Stimulated activated CD4-positive, alpha-beta T cell treated with anti-CD3 and anti-CD28 coated beads, Interleukin-12 subunit alpha, Interleukin-12 subunit beta, amount 100 ng/mL, for 24 hours (primary cell): Measurements from ENCODE around the gene EID2B.
A peak's percentile ranks its signal among the peaks of the same experiment; 100 is the strongest.

Experiments
- DNase-seq, 2 experiments: peaks; one replicate each; pipeline ENCODE4 v3.0.0-alpha.2; 2020; ENCODE audit warnings: low read depth in 2 of 2

The EID2B gene, protein sequence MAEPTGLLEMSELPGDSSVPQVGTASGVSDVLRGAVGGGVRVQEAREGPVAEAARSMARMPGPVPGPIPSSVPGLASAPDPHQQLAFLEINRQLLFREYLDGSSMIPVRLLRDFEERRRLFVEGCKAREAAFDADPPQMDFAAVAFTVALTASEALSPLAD

DNA sequence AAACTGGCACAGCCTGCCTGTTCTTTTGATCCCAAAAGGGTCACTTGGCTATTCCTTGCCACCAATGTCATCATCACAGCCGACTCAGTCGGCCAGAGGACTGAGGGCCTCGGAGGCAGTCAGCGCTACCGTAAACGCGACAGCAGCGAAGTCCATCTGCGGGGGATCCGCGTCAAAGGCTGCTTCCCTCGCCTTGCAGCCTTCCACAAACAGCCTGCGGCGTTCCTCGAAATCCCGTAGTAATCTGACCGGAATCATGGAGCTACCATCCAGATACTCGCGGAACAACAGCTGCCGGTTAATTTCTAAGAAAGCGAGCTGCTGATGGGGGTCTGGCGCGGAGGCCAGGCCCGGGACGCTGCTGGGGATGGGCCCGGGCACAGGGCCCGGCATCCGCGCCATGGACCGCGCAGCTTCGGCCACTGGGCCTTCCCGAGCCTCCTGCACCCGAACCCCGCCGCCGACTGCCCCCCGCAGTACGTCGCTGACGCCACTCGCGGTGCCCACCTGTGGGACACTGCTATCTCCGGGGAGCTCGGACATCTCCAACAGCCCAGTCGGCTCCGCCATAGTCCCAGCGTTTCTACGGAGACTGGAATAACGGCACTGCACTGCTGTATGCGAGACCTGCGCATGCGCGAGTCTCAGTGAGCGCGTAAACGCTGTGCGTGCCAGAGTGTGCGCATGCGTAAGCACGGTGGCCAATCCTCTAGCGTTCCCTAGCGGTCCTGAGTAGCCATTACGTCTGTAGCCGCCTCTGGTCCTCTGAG lies at the start of gene EID2B:
TSS of gene EID2B (minus strand) at position 620 of the 770 bp plus-strand sequence. CDS start at position 570, 50 bp downstream.
- peak; percentile 91 to 92 for DNase-seq

DNA sequence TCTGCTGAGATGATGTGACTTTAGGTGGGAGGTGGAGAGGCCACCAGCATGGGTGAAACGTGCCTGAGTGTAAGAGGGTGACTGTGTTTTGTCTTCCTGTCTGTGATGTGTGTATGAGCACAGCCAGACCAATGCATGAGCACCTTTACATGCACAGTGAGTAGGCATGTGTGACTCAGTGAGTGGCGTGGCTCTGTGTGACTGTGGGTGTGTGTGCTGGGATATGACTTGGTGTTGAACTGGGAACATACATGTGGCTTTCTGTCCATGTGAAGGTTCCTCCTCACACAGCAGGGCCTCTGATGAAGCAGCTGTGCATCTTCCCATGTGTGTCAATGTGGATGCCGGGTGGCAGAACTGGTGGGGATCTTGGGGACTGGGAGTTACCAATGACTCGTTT lies 49.8 kb upstream of the EID2B start:
- DNase-seq, result no peak

DNA sequence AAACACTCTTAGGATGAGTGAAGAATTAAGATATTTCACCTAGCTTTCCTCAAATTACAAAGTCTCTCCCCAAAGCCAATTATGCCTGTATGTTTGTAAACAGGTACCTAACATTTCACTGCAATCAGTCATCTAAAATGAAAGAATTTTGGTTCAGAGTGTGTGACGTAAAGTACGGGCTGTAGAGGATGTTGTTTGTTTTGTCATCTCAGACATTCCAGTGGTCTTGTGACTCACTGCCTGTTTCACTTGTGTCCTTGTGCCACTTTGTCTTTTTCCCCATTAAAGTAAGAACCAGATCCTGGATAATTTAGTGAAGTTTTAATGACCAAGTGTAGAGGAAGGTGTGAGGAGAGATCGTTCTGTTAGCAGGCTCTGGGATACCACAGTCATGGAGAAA lies 36.0 kb upstream of the EID2B start:
- no peak for DNase-seq

DNA sequence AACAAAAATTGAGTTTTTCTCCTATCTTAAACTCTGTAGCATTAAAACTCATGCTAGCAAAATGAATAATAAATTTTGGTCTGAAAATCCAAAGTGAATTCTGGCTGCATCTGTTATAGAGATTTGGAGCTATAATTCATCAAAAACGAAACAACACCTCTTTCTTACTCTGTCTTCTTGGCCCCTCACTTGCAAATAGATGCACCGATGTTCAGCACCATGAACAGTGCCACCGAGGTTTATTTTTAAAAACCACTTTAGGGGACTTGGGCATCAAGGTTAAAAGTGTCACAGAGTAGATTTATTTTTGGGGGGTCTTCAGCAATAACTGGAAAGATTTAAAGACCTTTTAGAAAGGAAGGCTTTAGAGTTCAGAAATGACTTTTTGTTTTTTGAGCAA lies 33.4 kb upstream of the EID2B start:
- DNase-seq, result no peak

DNA sequence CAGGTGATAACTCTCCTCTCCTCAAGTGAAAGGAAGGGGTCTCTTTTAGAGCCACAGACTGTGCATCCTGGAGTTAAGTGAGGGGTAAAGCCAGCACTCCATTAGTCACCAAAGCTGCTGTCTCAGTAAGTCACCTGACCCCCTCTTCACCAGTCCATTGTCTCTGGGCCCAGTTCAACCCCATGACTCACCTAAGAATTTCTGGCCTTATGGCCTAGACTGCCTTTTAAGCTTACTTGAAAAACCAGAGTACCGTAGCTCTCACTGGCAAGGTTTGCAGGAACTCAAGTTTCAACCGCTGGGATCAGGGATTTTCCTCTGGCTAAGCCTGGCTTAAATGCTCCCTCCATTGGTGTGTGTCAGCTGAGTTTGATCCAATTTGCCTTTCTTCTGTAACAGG lies 30.8 kb upstream of the EID2B start:
- DNase-seq, result no peak

DNA sequence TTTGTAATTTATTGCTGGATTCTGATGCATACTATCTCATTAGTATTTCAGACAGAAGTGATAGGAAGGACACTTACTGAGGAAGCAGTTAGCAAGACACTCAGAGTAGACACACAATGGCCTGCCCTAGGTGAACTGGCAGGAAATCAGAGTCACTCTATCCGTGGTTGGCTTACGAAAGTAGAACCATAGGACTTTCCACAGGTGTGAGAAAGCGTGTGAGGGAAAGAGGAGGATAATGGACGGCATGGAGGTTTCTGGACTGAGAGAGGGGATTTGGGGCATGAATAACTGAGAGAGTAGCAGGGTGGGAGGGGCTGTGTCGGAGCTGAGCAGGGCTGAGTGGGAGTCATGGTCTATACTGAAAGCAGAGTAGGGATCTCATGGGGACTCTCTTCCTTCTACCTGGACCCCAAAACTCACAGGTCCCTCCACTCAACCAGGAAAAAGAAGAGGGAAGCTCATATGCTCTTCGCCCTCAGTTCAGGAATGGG lies 26.0 kb upstream of the EID2B start:
- DNase-seq, result no peak

DNA sequence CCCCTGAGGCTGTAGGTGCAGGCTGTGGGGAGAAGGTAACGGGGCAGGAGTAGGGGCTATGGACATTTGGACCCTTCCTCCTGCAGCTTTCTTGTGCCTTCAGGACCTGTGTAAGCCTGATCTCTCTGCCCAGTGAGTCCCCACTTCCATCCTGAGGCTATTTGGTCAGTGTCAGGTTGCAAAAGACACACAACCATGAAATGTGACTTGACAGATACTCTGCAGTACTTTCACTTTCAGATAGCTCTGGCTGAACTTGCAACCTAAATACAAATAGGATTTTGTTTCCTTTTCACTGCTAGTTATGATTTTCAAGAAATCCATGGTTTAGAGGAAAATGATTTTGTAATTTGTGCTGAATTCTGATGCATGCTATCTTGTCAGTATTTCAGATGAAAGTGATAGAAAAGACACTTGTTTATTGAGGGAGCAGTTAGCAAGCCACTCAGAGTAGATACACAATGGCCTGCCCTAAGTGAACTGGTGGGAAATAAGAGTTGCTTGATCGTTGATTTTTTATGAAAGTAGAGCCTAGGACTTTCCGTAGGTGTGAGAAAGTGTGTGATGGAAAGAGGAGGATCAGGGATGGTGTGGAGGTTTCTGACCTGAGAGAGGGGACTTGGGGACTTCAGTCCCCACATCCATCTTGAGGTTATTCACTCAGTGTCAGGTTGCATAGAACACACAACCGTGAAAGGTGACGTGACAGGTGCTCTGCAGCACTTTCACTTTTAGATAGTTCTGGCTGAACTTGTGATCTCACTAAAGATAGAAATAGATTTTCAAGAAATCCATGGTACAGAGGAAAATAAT lies 25.4 kb upstream of the EID2B start:
- no peak for DNase-seq

DNA sequence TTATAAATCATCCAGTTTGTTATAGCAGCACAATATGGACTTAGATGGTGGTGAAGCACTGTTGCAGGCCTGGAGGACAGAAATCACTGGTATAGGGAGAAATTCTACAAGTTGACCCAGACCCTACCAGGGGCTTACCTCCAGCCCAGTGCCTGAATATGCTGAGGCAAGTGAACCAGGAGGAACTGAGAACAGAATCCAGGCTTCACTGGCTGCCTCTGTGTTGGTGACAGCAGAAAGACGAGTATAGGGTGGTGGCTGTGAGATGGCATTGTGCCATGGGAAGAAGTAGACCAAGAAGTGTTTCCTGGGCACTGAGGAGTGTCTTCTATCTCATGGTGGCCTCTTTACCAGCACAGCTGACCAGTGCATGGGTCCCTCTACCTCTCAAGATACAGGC lies 23.2 kb upstream of the EID2B start:
- no peak for DNase-seq

DNA sequence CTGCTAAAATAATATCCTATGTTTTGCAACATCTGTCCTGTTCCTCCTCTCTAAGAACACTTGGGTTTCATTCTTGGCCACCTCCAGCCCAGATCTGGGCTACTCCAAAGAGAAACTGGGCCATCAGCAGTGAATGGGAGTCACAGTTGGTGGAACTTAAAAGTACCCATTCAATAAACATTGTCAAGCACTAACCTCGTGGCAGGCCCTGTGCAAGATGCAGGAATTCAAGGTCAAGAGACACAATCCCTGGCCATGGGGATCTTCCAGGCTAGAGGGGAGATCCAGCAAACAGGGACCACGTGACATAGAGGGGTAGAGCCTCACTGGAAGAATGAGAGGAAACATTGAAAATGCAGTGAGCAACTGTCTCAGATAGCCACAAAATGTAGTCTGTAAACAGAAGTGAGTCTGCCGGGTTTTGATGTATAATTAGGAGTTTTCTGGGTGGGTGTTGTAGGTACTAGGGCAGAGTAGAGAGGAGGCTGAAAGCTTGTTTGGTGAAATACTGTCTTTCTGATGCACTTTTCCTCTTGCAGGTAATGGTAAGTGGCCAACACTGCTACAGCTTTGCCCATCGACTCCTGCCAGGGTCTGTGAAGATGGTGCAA lies 22.2 kb upstream of the EID2B start:
- no peak for DNase-seq

DNA sequence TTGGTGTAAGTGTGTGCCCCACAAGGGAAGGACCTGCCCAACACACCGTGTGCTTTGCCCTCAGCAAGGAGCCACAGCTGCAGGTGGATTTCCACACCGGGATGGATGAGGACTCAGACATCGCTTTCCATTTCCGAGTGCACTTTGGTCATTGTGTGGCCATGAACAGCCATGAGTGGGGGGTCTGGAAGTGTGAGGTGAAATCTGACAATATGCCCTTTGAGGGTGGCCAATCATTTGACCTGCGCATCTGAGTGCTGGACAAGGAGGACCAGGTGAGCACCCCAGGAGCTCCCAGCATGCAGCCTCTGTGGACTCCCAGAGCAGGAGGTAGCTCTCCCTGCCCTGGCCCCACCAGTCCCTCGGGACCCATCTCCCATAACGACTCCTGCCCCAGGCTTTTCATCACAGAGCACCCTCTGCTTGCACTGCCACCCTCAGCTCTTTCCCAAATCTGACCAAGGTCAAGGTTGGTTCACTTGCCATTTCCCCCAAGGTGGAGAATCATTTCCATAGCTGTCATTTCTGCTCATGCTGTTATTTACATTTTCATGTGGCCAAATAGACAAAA lies 20.5 kb upstream of the EID2B start:
- DNase-seq, result no peak

DNA sequence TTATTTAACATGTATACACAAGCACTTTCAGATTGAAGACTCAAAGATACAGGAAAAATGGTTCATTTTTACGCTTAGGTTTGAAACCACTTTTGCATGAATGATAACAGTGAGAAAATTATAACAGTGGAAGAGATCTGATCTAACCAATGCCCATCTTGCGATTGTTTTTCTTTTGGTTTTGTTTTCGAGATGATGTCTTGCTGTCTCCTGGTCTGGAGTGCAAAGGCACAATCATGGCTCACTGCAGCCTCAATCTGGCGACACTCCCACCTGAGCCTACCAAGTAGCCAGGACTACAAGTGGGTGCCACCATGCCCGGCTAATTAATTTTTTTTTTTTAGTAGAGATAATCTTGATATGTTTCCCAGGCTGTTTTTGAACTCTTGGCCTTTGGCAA lies 17.5 kb upstream of the EID2B start:
- no peak for DNase-seq

DNA sequence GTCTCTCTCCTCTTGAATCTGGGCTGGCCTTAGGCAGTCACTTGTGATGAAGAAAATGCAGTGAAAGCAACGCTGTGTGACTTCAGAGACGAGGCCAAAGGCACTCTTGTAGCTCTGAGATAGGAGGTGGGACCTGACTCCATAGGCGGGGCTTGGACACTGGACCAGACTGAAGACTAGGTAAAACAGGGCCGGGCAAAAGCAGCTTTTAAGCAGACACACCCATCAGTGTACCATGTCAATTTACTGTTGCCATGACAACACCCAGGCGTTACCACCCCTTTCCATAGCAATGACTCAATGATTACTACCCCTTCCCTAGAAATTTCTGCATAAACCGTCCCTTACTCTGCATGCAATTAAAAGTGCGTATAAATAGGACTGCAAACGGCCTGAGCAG lies 13.9 kb upstream of the EID2B start:
- DNase-seq, result no peak

DNA sequence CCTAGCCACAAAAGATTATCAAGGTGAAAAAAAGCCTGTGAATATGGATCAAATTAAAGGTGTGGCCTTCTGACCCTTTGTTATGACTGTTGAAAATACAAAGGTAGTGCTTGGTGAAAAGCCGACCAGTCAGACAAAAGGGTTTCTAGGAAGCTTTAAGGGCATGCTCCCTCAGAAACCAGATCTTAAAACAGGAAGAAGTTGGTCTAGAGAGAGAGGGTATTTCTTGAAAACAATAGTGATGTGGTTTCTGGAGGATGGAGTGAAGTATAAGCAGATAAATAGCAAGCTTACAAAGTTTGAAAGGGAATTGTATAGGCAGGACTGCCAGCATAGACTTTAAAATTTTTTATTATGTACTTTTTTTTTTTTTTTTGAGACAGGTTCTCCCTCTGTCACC lies 12.3 kb upstream of the EID2B start:
- no peak for DNase-seq

DNA sequence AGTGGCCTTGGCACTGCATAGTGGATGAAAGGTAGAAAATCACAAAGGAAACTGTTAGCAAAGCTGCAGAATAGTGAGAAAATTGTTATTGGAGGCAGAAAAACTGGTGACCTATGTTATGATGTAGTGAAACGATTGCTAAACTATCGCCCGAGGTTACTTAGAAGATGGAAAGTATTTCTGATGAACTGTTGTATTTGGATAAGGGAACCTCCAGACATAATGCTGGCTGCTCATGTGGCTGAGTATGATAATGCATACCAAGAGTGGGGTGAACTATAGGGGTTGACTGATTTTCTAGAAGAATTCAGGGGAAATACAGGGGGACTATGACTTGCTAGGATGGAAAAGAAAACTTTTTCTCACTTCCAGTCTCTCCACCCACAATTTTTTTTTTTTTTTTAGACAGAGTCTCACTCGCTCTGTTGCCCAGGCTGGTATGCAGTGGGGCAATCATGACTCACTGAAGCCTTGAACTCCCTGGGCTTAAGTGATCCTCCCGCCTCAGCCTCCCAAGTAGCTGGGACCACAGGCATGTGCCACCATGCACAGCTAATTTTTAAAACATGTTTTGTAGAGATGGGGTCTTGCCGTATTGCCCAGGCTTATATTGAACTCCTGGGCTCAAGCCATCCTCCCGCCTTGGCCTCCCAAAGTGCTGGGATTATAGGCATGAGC lies 11.7 kb upstream of the EID2B start:
- DNase-seq, result no peak

DNA sequence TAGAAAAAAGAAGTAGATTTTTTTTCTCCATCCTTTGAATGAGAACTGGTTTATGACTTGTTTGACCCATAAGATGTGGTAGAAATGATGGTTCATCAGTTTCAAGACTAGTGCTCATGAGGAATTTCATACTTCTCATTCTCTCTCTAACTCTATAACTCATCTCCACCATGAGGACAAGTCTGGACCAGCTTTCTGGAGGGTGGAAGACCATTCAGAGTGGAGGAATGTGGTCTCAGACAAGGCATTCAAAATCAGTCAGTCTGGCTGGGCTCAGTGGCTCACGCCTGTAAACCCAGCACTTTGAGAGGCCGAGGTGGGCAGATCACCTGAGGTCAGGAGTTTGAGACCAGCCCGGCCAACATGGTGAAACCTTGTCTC lies 10.8 kb upstream of the EID2B start:
- no peak for DNase-seq

DNA sequence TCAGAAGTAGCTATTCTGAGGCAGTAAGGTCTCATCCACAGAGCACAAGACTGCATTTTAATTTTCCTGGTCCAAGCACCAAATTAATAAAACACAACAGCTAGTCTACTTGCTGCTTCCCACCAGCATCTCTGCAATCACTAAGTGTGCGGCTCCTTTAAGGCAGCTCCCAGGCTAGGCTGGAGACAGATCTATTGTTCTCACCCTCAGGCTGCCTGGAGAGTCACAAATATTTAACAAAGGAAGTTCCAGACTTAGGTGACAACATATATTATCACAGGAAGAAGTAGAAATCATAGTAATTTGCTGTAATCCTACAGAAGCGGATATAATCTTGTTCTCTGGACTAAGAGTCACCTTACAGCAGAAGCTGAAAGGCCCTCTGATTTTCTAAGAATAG lies 9.6 kb upstream of the EID2B start:
- no peak for DNase-seq

DNA sequence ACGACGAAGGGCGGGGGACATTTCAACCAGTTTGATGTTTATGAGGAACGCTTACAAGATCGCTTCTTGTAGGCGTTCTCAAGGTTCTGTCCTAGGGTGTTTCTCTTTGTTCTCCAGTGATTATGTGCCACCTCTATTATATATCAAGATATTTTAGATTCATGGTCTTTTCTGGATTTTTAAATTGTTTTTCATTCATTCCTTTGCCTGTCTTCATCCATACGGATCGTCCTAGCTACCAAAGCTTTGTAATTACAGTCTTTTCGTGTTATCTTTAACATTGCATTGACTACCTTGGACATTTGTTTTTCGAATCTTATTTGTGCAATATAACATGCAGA lies 7.7 kb upstream of the EID2B start:
- DNase-seq, result no peak

DNA sequence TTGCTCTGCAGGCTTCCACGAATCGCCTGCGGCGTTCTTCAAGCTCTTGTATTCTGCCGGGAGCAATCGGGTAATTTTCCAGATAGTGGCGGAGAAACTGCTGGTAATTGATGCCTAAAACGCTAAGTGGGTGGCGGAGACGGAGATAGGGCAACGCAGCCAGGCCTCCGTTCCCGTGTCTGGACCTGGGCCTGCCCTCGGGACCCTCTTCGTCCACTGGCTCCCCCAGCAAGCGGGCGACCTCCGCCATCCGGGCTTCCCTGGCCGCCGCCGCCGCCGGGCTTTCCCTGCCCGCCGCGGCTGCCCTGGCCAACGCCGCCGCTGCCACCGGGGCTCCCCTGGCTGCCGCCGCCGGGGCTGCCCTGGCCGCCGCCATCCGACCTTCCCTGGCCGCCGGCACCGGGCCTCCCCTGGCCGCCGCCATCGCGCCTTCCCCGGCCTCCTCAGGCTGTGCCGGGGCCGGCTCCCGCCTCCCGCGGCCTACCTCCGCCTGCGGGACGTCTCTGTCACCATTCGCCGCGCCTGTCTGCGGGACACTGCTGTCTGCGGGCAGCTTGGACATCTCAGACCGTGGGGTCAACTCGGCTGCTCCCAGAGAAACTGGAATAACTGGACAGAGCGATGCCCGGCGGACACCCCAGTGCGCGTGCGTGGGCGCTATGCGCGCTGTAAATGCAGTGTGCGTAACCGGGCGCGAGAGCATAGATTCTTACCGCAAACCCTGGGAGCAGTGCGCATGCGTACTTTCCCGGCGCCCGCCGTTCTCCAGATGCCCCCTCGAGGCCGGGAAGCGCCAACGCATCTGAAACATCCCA lies 7.1 kb upstream of the EID2B start, which contains the start of gene EID2:
TSS of gene EID2 (minus strand) at position 644 of the 815 bp plus-strand sequence. CDS start at position 562, 82 bp downstream.
- peak; percentile 90 to 91 for DNase-seq

DNA sequence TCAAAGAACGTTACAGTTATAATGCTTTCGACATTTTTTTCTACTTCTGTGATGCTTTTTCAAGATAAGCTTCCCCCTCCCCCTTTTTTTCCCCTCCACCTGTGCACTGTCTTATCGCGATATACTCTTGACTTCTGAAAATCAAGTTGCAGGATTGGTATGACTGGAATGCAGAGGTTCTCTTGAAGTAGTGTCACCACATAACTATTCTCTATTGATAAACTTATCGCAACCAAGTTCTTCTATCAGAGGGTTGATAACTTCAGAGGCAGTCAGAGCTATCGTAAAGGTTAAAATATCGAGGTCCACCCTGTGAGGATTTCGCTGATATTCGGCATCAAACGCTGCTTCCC lies 6.5 kb upstream of the EID2B start:
- no peak for DNase-seq

DNA sequence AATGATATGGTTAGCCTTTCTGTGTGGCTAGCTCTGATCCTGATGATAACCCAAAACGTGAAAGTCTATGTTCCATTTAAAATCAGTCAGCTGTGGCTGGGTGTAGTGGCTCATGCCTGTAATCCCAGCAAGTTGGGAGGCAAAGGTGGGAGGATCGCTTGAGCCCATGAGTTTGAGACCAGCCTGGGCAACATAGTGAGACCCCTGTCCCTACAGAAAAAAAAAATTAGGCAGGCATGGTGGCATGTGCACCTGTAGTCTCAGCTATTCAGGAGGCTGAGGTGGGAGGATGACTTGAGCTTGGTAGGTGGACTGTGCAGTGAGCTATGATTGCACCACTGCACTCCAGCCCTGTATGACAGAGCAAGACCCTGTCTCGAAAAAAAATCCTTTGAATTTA lies 1.1 kb upstream of the EID2B start:
- DNase-seq, result no peak
